ENCODE data around the gene CPNE5. TPM values are rescaled to one million over a fixed set of nuclear protein-coding genes. Genes with fewer than 3 reads are reported as not detected.

The CPNE5 gene
- total RNA-seq, 2 experiments from 2014 or later, result 0.19 to 0.28 TPM

GRCh38 chr6:36844232-36845170, 5.3 kb upstream of the CPNE5 start:
- no peak for TF ChIP-seq CTCF (IDR thresholded peaks at IDR 0.05)
- Mint-ChIP-seq H3K4me1 (ENCODE audit: low read depth) (peaks cover 8% of the 10 kb centered on the region), H3K27ac (no peak overlapping the region), H3K27me3 (peaks cover 12% of the 10 kb centered on the region), H3K36me3 (ENCODE audit: low read depth) (no peaks in the 10 kb centered on the region), H3K9me3 (no peaks in the 10 kb centered on the region), H3K4me3 (no peak overlapping the region)
- no peak overlapping the region for H3K27ac ChIP-seq (ENCODE audit: low read depth in 1 of 2, low read length in 2 of 2)
- no peak for ATAC-seq (ENCODE audit: poor library complexity)
- peaks cover 17% of the 10 kb centered on the region for H3K4me1 ChIP-seq (ENCODE audit: insufficient read depth, low read length)
- POLR2A ChIA-PET, result no interaction called here
- H3K36me3 ChIP-seq (ENCODE audit: insufficient read depth, low read length), result no peaks in the 10 kb centered on the region
- H3K4me3 ChIP-seq (ENCODE audit: low read length), result no peak overlapping the region
- intact Hi-C loops (cut with DNase I, micrococcal nuclease), result no loop called here
- no peak for DNase-seq
- CTCF ChIA-PET, result no interaction called here
- H3K9me3 ChIP-seq (ENCODE audit: control insufficient read depth in 1 of 2, insufficient read depth in 1 of 2, low read length in 2 of 2), result peaks cover 0 to 12% of the 10 kb centered on the region in 2 experiments
- H3K27me3 ChIP-seq (ENCODE audit: control insufficient read depth in 1 of 2, insufficient read depth in 2 of 2, low read length in 2 of 2), result peaks cover 12 to 15% of the 10 kb centered on the region in 2 experiments

GRCh38 chr6:36843170-36843569, 3.9 kb upstream of the CPNE5 start:
- ChIA-PET POLR2A (no interaction called here), CTCF (no interaction called here)
- H3K27me3 ChIP-seq (ENCODE audit: control insufficient read depth in 1 of 2, insufficient read depth in 2 of 2, low read length in 2 of 2), result peaks cover 25 to 28% of the 10 kb centered on the region in 2 experiments
- H3K36me3 ChIP-seq (ENCODE audit: insufficient read depth, low read length), result no peaks in the 10 kb centered on the region
- ATAC-seq (ENCODE audit: poor library complexity) (no peak), DNase-seq (no peak)
- H3K27me3 Mint-ChIP-seq, result peaks cover 20% of the 10 kb centered on the region
- peaks cover 19% of the 10 kb centered on the region for H3K4me1 ChIP-seq (ENCODE audit: insufficient read depth, low read length)
- peaks cover 16% of the 10 kb centered on the region for H3K4me1 Mint-ChIP-seq (ENCODE audit: low read depth)
- no peak overlapping the region for H3K4me3 Mint-ChIP-seq
- peaks cover 0 to 15% of the 10 kb centered on the region in 2 experiments for H3K9me3 ChIP-seq (ENCODE audit: control insufficient read depth in 1 of 2, insufficient read depth in 1 of 2, low read length in 2 of 2)
- H3K4me3 ChIP-seq (ENCODE audit: low read length), result no peak overlapping the region
- H3K27ac ChIP-seq (ENCODE audit: low read depth in 1 of 2, low read length in 2 of 2), result no peak overlapping the region
- no peak for TF ChIP-seq CTCF (IDR thresholded peaks at IDR 0.05)
- no peaks in the 10 kb centered on the region for H3K36me3 Mint-ChIP-seq (ENCODE audit: low read depth)
- H3K27ac Mint-ChIP-seq, result no peak overlapping the region
- intact Hi-C loops (cut with DNase I, micrococcal nuclease), result no loop called here
- H3K9me3 Mint-ChIP-seq, result no peaks in the 10 kb centered on the region

- no peak for ATAC-seq (ENCODE audit: poor library complexity)
- H3K36me3 Mint-ChIP-seq (ENCODE audit: low read depth), result no peaks in the 10 kb centered on the region
- no peak overlapping the region for H3K27ac Mint-ChIP-seq
Observed at GRCh38 chr6:36841756-36842155, 2.5 kb upstream of the CPNE5 start.

More at GRCh38 chr6:36841756-36842155, 2.5 kb upstream of the CPNE5 start:
- no peaks in the 10 kb centered on the region for H3K9me3 Mint-ChIP-seq
- no peak for DNase-seq
- ChIA-PET CTCF (interaction anchor here (0.6 kb wide), 1 partner anchor 912 kb away, joined by 3 read pairs; no protein-coding TSS in a partner anchor), POLR2A (no interaction called here)
- Histone ChIP-seq H3K4me1 (ENCODE audit: insufficient read depth, low read length) (peaks cover 19% of the 10 kb centered on the region), H3K36me3 (ENCODE audit: insufficient read depth, low read length) (no peaks in the 10 kb centered on the region), H3K9me3 (ENCODE audit: control insufficient read depth in 1 of 2, insufficient read depth in 1 of 2, low read length in 2 of 2) (peaks cover 0 to 15% of the 10 kb centered on the region in 2 experiments), H3K4me3 (ENCODE audit: low read length) (no peak overlapping the region), H3K27me3 (ENCODE audit: control insufficient read depth in 1 of 2, insufficient read depth in 2 of 2, low read length in 2 of 2) (peaks cover 30 to 32% of the 10 kb centered on the region in 2 experiments), H3K27ac (ENCODE audit: low read depth in 1 of 2, low read length in 2 of 2) (no peak overlapping the region)
- peaks cover 28% of the 10 kb centered on the region for H3K27me3 Mint-ChIP-seq
- no peak overlapping the region for H3K4me3 Mint-ChIP-seq
- intact Hi-C loops (cut with DNase I, micrococcal nuclease), result no loop called here
- H3K4me1 Mint-ChIP-seq (ENCODE audit: low read depth), result peaks cover 16% of the 10 kb centered on the region
- TF ChIP-seq CTCF (IDR thresholded peaks at IDR 0.05), result no peak
